Neutrophil (primary cell): ENCODE measurements around the gene LONP2.

Experiments used
- H3K27ac ChIP-seq: fragments of 200-600 bp; sonication (generic); 2 replicates; pipeline ENCODE4 v1.5.1; 2016; ENCODE audit warnings: mild to moderate bottlenecking, moderate library complexity
- H3K27me3 ChIP-seq: fragments of 200-600 bp; sonication (generic); 2 replicates; pipeline ENCODE4 v1.6.0; 2016; ENCODE audit warnings: mild to moderate bottlenecking
- H3K36me3 ChIP-seq: fragments of 200-600 bp; sonication (generic); 2 replicates; pipeline ENCODE4 v1.5.1; 2017
- H3K4me1 ChIP-seq, 2 experiments: fragments of 200-600 bp in 1 of 2; sonication (generic) in 1 of 2; 1 replicate in 1 of 2; 2 replicates in 1 of 2; pipeline versions ENCODE4 v1.5.1 to v1.6.1; 2013 to 2016; ENCODE audit warnings: low read depth in 1 of 2, low read length in 1 of 2, mild to moderate bottlenecking in 1 of 2, moderate library complexity in 1 of 2; ENCODE audit not compliant: control insufficient read depth in 1 of 2, insufficient read depth in 1 of 2
- H3K4me3 ChIP-seq, 2 experiments: fragments of 200-600 bp in 1 of 2; sonication (generic) in 1 of 2; 1 replicate in 1 of 2; 2 replicates in 1 of 2; pipeline ENCODE4 v1.5.1; 2013 to 2016; ENCODE audit warnings: low read depth in 1 of 2, low read length in 1 of 2, mild to moderate bottlenecking in 1 of 2, moderate library complexity in 1 of 2
- H3K9me3 ChIP-seq: fragments of 200-600 bp; sonication (generic); 2 replicates; pipeline ENCODE4 v1.5.1; 2016
- TF ChIP-seq, protein P1 (sequence below): fragments of 200-600 bp; sonication (generic); IDR thresholded peaks from 2 replicates; pipeline ENCODE4 v1.5.1; 2016; ENCODE audit warnings: antibody characterized with exemption

Gene LONP2

DNA sequence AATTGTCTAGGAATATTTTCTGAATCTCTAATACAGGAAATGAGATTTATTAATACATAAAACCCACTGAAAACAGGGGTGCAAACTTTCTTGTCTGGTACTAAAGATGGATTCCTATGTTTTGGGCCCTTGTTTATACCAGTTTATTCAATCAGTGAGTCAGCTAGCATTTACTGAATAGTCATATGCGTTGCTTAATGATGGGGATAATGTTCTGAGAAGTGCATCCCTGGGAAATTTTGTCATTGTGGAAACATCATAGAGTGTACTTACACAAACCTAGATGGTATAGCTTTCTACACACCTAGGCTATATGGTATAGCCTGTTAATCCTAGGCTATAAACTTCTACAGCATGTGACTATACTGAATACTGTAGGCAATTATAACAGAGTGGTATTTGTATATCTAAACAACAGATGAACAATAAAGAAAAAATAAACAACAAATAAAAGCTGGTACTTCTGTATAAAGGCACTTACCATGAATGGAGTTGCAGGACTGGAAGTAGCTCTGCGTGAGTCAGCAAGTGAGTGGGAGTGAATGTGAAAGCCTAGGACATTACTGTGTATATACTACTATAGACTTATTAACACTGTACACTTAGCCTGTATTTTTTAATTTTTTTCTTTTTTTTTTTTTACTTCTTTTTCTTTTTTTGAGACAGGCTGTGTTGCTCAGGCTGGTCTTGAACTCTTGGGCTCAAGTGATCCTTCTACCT lies 77.4 kb downstream of the LONP2 start:
- TF ChIP-seq, protein P1, sequence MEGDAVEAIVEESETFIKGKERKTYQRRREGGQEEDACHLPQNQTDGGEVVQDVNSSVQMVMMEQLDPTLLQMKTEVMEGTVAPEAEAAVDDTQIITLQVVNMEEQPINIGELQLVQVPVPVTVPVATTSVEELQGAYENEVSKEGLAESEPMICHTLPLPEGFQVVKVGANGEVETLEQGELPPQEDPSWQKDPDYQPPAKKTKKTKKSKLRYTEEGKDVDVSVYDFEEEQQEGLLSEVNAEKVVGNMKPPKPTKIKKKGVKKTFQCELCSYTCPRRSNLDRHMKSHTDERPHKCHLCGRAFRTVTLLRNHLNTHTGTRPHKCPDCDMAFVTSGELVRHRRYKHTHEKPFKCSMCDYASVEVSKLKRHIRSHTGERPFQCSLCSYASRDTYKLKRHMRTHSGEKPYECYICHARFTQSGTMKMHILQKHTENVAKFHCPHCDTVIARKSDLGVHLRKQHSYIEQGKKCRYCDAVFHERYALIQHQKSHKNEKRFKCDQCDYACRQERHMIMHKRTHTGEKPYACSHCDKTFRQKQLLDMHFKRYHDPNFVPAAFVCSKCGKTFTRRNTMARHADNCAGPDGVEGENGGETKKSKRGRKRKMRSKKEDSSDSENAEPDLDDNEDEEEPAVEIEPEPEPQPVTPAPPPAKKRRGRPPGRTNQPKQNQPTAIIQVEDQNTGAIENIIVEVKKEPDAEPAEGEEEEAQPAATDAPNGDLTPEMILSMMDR, result no peak
- H3K4me3 ChIP-seq, result no peak overlapping the region
- no peak overlapping the region for H3K27ac ChIP-seq
- H3K9me3 ChIP-seq, result no peaks in the 10 kb centered on the region
- H3K36me3 ChIP-seq, result peaks cover 15% of the 10 kb centered on the region
- no peaks in the 10 kb centered on the region for H3K27me3 ChIP-seq
- H3K4me1 ChIP-seq, result peaks cover 14 to 17% of the 10 kb centered on the region in 2 experiments

DNA sequence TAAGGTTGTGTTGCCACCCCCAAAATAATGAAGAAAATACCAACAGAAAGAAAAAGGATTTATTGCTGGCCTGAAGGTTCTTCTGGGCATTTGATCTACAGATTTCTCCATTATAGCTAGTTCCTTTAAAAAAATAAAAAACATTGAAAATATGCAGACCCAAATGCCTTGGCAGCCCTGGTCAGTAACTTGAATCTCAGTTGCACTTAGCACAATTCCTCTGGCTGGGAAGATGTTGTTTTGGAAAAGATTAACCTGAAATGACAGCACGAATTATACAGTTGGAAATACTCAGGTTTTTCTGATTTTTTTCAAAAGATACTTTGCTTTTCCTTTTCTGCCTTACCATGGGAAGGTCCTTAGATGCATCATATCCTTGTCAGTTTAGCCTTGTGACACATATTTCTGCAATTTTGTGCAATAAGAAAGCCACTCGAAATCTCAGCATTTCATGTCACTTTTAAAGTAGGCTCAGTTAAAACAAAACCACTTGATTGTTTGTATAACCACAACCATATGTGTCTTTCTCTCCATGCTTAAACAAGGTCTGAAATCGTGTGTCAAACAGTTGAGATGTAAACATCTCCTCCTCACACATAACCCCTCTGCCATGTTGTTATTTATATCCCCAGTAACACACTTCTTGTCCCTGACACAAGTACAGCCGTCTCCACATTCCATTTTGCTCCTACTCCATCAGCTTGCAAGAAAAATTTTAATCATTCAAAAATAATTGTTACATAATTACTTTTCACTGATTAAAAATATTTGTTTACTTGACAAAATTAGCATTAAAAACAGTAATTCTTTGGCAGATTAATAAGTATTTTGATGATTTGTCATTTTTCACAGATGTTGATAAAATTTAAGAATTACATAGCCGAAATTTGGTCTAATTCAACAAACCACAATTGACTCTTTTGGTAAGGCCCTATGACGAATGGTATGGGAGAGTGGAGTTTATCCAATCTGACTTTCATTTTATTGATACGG lies 80.0 kb downstream of the LONP2 start:
- H3K27me3 ChIP-seq, result no peaks in the 10 kb centered on the region
- TF ChIP-seq, protein P1, result no peak
- H3K36me3 ChIP-seq, result peaks cover 15% of the 10 kb centered on the region
- no peaks in the 10 kb centered on the region for H3K9me3 ChIP-seq
- H3K4me3 ChIP-seq, result no peak overlapping the region
- peaks cover 0 to 1% of the 10 kb centered on the region in 2 experiments for H3K4me1 ChIP-seq
- H3K27ac ChIP-seq, result no peak overlapping the region

DNA sequence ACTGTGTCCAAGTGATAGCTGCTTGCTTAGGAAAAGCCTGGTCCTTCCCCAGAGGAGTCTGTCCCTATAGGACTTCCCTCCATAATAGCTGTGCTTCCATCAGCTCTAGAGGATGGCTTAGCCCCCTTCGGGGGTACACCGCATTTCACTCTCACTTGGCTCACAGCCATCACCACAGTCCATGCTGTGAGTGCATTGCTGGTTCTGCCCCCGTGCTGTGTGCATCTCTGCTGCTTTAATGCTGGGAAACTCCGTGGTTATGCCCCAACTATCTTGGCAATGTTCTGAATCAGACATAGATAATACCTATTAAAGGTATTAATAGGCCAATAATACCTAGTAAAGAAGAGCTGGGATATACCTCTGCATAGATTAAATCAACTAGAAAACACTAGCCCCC lies 82.8 kb downstream of the LONP2 start:
- no peak overlapping the region for H3K27ac ChIP-seq
- H3K36me3 ChIP-seq, result peaks cover 11% of the 10 kb centered on the region
- H3K9me3 ChIP-seq, result no peaks in the 10 kb centered on the region
- no peak overlapping the region for H3K4me3 ChIP-seq
- H3K4me1 ChIP-seq, result peaks cover 8 to 11% of the 10 kb centered on the region in 2 experiments
- TF ChIP-seq, protein P1, result no peak
- no peaks in the 10 kb centered on the region for H3K27me3 ChIP-seq

- H3K27ac ChIP-seq, result no peak overlapping the region
- no peaks in the 10 kb centered on the region for H3K9me3 ChIP-seq
- H3K4me3 ChIP-seq, result no peak overlapping the region
- TF ChIP-seq, protein P1, result no peak
- peaks cover 8 to 11% of the 10 kb centered on the region in 2 experiments for H3K4me1 ChIP-seq
- H3K27me3 ChIP-seq, result no peaks in the 10 kb centered on the region
- peaks cover 5% of the 10 kb centered on the region for H3K36me3 ChIP-seq
Measured at GRCh38 chr16:48329138-48329537, 85.0 kb downstream of the LONP2 start.

DNA sequence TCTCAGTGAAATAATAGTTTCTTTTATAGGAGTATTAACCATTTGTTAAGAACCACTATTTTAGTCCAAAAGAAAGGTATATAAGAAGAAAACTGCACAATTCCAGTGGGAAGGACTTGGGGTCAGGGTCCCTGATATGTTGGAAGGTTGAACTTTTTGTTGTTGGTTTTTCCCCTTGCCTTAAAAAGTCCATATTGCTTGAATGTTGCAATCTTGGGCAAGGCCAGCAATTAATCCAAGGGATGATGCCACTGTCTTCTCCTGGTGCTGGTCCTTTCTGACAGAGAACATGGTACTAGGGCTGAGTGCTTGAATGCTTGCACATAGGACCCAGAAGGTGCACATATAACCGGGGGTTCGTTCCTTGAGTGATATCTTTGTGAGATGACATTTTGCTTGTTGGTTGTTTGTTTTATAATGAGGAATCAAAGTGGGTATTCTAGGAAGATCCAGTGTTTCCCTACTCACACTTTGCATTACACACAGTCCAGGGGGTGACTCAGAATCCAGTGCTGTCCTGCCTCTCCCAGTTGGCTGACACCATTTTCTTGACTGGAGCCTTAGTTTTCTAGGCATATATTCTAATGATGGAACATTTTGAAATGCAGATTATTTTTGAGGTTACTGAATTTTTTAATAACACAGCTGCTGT lies 86.2 kb downstream of the LONP2 start:
- H3K4me3 ChIP-seq, result no peak overlapping the region
- H3K36me3 ChIP-seq, result peaks cover 12% of the 10 kb centered on the region
- no peaks in the 10 kb centered on the region for H3K27me3 ChIP-seq
- no peak overlapping the region for H3K27ac ChIP-seq
- H3K4me1 ChIP-seq, result peaks cover 8 to 11% of the 10 kb centered on the region in 2 experiments
- TF ChIP-seq, protein P1, result no peak
- no peaks in the 10 kb centered on the region for H3K9me3 ChIP-seq
